Adipose tissue (tissue), 3 donors: ENCODE data around the gene WDR26. TPM values are rescaled to one million over a fixed set of nuclear protein-coding genes. Genes with fewer than 3 reads are reported as not detected.
A peak's percentile ranks its signal among the peaks of the same experiment; 100 is the strongest.
"Not testable (repeated sequence)": the region's sequence is repeated elsewhere in the genome, so short reads cannot be mapped to it uniquely, and the experiment has no call there.

Source experiments
- H3K27ac ChIP-seq: one replicate; pipeline ENCODE4 v1.5.1; 2013; ENCODE audit warnings: low read depth, low read length
- WGBS, 3 donors: extraction: QIAGEN DNeasy Blood & Tissue Kit; methylation state at CpG; one replicate each; pipeline ENCODE4 v1.1.7; 2013; 5-methylcytosine and 5-hydroxymethylcytosine counted together
- polyA plus RNA-seq, 3 donors: library from polyadenylated mRNA; stranded (reverse); fragments of 200-250 nt; gene quantifications; one replicate each; pipeline ENCODE4 v1.2.3, GENCODE V29; 2013
- donor health status: healthy with polysubstance abuse.
- donor health status: Bipolar disorder and iron deficiency.
- donor health status: healthy.

The WDR26 gene
- polyA plus RNA-seq, 3 donors, result 13.0 to 44.4 (median 37.8) TPM

DNA sequence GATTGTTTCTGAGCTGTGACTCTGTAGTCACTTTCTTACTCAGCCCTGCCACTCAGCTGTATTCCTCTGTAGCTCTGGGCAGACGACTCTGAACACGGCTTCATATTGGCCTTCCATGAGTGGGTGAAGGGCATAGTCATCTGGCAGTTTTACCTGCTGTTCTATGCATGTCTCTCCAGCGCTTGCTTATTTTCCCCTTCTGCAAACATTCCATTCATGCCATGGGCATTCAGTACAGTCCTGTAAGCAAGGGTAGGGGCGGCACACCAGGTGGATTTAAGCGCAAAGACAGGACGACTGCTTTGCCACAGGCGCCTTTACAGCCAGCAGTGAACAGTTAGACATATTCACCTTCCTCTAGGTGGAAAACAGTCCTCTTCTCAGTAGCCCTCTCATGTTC is 4.4 kb upstream of the WDR26 start:
- 62 to 93% (median 86%) methylated on average over 7 of the region's 7 CpGs for WGBS, 3 donors
- H3K27ac ChIP-seq, result no peak overlapping the region

DNA sequence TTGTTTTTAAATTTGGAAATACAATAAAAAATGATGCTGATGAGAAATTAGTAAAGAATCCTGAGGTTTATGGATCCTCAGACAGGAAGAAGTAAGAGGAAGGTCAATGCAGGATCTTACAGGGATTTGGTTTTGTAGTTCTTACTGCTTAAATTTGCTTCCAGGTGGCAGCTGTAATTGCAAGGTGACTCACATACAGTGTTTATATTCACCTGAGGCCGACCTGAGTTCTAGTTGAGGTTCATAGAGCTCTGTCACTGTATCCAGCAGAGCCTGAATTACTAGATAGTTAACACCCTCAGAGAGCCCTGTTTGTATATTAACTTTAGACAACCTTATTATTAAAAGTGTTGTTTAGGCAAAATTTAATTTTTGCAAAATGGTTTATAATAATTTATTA is 1.4 kb upstream of the WDR26 start:
- 28 to 79% (median 76%) methylated on average over 1 of the region's 1 CpG for WGBS, 3 donors
- no peak overlapping the region for H3K27ac ChIP-seq

GRCh38 chr1:224435318-224435763 is 744 bp upstream of the WDR26 start:
- no peak overlapping the region for H3K27ac ChIP-seq
- 1 to 7% (median 3%) methylated on average over 4 of the region's 4 CpGs for WGBS, 3 donors

DNA sequence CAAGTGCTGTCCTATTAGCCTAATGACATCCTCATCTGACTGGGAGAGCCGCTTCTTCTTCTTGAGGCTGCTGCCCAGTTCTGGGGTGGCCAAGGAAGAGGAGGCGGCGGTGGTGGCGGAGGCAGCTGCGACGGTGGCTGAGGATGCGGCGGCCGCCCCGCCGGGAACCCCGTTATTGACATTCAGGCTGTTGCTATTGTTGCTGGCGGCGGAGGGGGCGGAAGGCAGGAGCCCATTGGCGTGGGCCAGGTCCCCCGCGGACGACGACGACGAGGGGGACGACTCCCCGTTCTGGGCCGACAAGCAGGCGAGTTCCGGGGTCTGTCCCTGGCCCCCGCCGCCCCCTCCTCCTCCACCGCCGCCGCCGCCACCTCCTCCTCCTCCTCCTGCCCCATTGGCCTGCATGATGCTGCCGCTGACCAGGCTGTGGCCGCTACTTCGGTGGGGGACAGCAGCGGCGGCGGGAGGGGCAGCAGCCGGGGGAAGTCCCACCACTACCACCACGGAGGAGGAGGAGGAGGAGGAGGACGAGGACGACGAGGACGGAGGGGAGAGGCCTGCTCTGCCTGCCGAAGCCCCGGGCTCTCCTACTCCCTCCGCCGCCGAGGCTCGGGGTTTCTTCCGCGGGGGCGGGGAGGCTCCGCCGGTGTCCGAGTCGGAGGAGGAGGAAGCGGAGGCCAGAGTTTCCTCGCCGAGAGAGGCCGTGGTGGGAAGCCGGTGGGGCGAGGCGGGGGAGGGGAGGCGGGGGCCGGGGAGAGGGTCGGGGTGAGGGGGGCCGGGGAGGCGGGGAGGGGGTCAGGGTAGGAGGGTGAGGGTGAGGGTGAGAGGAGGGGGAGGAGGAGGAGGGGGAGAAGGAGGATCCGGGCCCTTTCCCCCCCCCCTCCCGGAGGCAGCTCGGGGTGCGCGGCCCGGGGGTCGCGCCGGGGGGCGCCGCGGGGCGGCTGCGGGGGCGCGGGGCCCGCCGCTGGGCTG is 610 bp downstream of the WDR26 start:
- WGBS, 3 donors, result 0 to 1% (median 1%) methylated on average over 32 to 72 of the region's 88 CpGs
- peak overlapping the region; percentile 92 for H3K27ac ChIP-seq

GRCh38 chr1:224433041-224433691 is 1.4 kb downstream of the WDR26 start:
- H3K27ac ChIP-seq, result peak overlapping the region; percentile 92
- WGBS, 3 donors, result 1 to 3% (median 2%) methylated on average over 19 of the region's 19 CpGs

- no peak overlapping the region for H3K27ac ChIP-seq
- 1 to 6% (median 5%) methylated on average over 6 of the region's 6 CpGs for WGBS, 3 donors
These were observed 1.9 kb downstream of the WDR26 start for GRCh38 chr1:224432672-224433040.

DNA sequence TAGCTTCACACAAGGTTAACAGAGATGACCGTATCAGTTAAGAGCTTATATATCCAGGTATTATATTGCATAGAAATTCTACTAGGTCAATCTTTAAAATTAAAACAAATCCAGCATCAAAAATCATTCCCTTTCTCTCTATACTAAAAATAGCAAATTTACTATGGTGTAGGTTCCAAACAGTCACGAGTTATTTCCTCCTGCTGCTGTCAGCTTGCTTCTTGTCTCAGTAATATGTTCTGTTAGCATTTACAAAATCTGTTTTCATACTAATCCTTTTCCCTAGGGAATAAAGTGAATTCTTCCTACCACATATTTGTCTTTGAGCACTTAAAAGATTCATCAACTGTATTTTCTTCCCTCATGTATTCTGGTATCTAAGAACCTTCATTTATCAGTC is 2.5 kb downstream of the WDR26 start:
- 6 to 25% (median 22%) methylated on average over 2 of the region's 2 CpGs for WGBS, 3 donors

GRCh38 chr1:224431726-224432125 is 2.9 kb downstream of the WDR26 start:
- no peak overlapping the region for H3K27ac ChIP-seq
- 13 to 34% (median 23%) methylated on average over 2 of the region's 2 CpGs for WGBS, 3 donors

More for the DNA sequence above, 2.5 kb downstream of the WDR26 start:
- H3K27ac ChIP-seq, result no peak overlapping the region

- no peak overlapping the region for H3K27ac ChIP-seq
- WGBS, 3 donors, result 19 to 24% (median 20%) methylated on average over 2 of the region's 2 CpGs
These were observed 4.0 kb downstream of the WDR26 start for GRCh38 chr1:224430511-224431113.

- WGBS, 3 donors, result 72 to 84% (median 81%) methylated on average over 3 of the region's 3 CpGs
- no peak overlapping the region for H3K27ac ChIP-seq
These were observed 4.8 kb downstream of the WDR26 start for GRCh38 chr1:224429616-224430326.

GRCh38 chr1:224428713-224429112 is 5.9 kb downstream of the WDR26 start:
- not testable (repeated sequence) for H3K27ac ChIP-seq
- 88 to 96% (median 93%) methylated on average over 7 of the region's 7 CpGs for WGBS, 3 donors

DNA sequence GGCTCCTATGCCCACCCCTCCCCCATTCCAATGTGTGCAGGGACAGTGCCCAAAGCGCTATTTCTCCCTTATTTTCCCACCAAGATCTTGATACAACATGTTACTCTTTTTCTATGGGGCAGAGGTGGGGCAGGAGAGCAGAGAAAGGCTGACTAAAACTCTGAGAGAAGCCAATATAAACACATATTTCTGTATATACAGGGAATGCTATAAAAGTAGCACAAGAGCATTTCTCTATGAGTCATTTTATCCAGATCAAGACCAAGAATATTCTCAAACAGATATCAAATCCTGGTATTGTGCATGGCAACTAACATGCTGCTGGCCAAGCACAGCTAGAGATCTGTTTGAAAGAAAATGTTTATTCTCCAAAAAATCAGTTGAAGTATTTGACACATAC is 7.3 kb downstream of the WDR26 start:
- H3K27ac ChIP-seq, result no peak overlapping the region
- WGBS, 3 donors, result 72 to 97% (median 91%) methylated on average over 1 of the region's 1 CpG

GRCh38 chr1:224426869-224427268 is 7.7 kb downstream of the WDR26 start:
- not testable (repeated sequence) for H3K27ac ChIP-seq
- 89 to 95% (median 94%) methylated on average over 8 of the region's 8 CpGs for WGBS, 3 donors

DNA sequence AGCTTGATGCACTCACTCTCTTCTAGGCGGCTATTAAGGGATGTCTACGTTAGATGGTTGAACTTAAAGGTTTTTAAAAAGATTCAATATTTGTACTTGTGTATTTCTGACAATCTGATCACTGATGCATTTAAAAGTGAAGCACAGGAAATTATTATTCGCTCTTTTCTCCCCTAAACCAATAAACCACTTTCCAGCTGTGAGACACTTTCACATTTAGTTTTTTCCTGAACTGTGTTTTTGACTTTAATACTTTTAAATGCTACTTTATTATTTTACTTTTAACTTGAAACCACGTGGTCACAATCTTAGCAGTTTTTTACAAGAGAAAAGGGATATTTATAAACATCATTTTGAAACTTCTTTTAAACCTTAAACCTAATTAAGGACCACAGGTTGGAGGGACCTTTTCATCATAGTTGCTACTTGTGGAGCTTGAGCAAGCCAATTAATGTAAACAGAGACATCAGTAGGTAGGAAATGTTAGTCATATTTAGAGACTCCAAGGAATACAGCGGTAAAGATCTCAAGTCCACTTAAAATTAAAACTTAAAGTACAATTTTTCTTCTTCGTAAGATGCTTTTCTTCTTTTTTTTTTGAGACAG is 9.2 kb downstream of the WDR26 start:
- no peak overlapping the region for H3K27ac ChIP-seq
- 87 to 92% (median 90%) methylated on average over 6 of the region's 6 CpGs for WGBS, 3 donors

DNA sequence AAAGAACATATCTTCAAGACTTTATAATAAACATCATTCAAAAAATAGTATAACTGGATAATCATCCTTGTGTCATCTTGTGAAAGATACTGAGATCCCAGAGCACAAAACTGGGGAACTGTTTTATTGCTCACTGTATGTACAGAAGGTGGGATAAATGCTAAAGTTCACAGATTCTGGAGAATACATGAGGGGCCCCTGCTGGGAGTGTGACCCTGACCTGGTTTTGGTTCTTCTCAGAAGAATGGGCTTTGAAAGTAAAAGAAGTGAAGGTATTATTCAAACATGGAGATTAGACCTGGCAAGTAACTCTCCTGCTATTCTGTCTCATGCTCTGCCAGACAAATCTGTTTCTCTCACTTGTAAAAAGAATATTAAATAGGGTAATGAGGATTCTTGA is 14.5 kb downstream of the WDR26 start:
- H3K27ac ChIP-seq, result no peak overlapping the region

- 86 to 90% (median 89%) methylated on average over 1 of the region's 1 CpG for WGBS, 3 donors
- H3K27ac ChIP-seq, result no peak overlapping the region
These were observed 22.8 kb downstream of the WDR26 start for GRCh38 chr1:224411766-224412165.

DNA sequence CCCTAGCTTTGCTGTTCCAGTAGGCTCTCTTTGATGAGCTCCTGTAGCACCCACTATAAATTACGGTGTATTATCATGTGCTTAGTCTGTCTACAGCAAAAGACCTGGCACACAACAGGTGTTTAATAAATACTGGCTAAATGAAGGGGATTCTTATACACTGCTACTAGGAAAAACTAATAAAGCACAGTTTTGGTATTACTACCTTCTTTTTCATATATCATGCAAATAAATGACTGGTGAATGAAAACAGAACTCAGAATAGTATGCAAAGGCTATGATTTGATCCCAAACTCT is 26.4 kb downstream of the WDR26 start:
- no peak overlapping the region for H3K27ac ChIP-seq
- 96 to 100% (median 100%) methylated on average over 1 of the region's 1 CpG for WGBS, 3 donors

DNA sequence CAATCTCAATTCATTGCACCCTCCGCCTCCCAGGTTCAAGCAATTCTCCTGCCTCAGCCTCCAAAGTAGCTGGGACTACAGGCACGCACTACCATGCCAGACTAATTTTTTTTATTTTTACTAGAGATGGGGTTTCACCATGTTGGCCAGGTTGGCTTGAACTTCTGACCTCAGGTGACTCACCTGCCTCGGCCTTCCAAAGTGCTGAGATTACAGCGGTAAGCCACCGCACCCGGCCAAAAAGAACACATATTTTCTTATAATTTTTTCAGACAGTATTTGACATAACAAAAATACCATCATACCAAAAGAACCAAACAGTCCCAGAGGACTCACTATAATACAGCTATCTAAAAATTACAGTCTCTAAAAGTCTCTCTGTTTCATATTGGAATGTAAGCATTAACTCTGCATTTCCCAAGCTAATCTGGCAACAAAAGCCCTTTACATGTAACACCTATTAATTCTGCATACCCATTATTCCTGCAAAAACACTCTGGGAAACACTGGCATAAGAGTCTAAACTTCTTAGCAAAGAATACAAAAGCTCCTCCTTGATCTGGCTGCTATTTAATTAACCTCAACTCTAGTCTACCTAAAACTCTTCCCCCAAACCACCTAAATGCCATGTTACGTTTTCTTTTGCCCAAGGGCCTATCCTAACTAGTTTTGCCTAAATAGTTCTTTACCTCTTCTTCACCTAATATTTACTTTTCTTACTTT is 26.9 kb downstream of the WDR26 start:
- no peak overlapping the region for H3K27ac ChIP-seq
- 79 to 89% (median 83%) methylated on average over 7 of the region's 7 CpGs for WGBS, 3 donors
